Fibroblast of skin of scalp (primary cell): ENCODE measurements around the gene UNC13C. TPM values are rescaled to one million over a fixed set of nuclear protein-coding genes. Genes with fewer than 3 reads are reported as not detected.
"Not testable (repeated sequence)": the region's sequence is repeated elsewhere in the genome, so short reads cannot be mapped to it uniquely, and the experiment has no call there.

Experiments
- DNase-seq: peaks from one replicate; pipeline ENCODE4 v3.0.0-alpha.2; 2013
- polyA plus RNA-seq, 2 experiments: library from polyadenylated mRNA; unstranded; fragments of 120-200 nt; gene quantifications; one replicate each; pipeline ENCODE4 v1.2.1, GENCODE V29; 2013; ENCODE audit not compliant: insufficient read length in 2 of 2

The UNC13C gene
- not detected for polyA plus RNA-seq (2013, experiment 1 of 2; ENCODE audit: insufficient read length)
- 0.11 TPM for polyA plus RNA-seq (2013, experiment 2 of 2; ENCODE audit: insufficient read length)

DNA sequence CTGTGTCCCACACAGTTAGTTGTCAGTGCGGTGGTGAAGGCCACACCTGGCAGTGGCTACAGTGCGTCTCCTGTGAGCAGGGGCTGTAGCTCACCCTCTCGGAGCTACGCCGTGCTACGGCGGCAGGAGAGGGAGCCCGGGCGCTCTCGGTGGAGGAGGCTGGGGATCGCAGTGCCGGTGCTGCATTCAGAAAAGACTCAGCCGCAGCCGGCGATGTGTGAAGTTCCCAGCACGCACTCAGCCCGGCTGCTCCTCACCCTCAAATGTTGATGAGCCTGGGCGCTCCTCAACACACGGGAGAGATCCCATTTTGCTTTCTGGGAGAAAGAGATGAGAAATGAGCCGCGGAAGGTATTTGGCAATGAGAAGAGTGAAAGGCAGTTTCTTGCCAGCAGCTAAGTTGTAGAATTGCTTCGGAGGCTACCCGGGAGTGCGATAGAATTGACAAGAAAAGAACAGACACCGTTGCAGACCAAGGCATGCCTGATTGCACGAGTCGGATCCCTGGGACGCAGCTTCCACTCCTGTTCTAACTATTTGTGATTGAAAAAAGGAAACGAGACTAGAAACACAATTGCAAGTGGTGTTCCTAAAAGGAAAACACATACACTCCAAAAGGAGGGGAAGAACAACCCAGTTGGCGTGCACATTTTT lies at the start of gene UNC13C:
Gene UNC13C, plus strand, starts transcription at position 189 of the 654 bp plus-strand sequence. CDS start 34,463 bp downstream, outside the sequence.
- peak; percentile 7 for DNase-seq

DNA sequence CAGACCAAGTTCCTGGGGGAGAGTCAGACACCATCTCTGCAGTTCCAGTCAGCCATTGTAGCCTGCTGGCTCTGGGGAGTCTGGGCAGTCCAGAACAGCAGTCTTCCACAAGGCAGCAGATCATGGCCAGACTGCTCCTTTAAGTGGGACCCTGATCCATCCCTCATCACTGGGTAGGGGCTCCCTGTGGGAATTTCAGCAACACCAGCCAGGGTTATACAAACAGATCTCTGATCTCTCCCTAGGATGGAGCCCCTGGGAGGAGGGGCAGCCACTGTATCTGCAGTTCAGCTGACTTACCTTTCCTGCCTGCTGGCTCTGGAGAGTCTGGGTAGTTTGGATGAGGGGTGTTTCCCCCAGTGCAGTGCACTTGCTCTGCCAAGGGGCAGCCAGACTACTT lies 42.1 kb upstream of the UNC13C start:
- no peak for DNase-seq

DNA sequence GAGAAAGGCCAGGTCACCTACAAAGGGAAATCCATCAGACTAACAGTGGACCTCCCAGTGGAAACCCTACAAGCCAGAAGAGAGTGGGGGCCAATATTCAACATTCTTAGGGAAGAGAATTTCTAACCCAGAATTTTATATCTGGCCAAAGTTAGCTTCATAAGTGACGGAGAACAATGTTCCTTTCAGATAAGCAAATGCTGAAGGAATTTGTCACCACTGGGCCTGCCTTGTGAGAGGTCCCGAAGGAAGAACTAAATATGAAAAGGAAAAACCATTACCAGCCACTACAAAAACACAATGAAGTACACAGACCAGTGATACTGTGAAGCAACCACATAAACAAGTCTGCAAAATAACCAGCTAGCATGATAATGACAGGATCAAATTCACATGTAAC lies 40.6 kb upstream of the UNC13C start:
- DNase-seq = not testable (repeated sequence)

DNA sequence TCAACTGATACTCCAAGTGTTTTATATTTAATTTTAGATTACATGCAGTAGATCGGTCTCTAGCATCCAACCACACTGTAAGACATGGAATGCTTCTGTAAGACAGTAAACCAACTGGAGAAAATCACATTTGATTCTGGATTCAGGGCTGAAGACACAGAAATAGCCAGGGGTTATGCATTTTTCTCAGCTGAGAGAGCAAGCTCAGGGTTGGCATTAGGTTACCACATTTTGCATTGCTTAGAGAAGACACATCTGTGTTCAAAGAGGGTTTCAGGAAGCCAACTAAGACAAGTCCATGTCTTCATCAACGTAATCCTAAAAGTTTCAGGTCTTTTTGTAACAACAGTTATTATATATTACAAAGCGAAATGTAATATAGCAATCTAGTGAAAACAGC lies 27.7 kb upstream of the UNC13C start:
- no peak for DNase-seq

DNA sequence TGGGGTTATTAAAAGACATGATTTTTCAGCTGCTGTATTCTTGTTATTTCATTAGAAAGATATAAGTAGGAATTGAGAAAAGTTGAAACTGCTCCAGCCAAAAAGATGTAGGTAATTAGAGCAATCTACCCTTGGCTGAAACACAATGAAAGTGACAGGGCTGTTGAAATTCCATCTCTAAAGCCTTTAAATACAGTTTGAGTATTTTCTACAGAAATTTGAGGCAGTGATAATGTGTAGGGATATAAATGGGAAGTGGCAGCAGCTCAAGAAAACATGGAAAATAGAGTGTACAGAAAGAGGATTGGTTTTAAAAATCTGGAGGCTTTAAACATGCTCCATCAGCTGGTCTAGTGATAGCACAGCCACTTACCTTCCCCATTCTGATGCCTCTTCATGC lies 22.8 kb upstream of the UNC13C start:
- DNase-seq = no peak

DNA sequence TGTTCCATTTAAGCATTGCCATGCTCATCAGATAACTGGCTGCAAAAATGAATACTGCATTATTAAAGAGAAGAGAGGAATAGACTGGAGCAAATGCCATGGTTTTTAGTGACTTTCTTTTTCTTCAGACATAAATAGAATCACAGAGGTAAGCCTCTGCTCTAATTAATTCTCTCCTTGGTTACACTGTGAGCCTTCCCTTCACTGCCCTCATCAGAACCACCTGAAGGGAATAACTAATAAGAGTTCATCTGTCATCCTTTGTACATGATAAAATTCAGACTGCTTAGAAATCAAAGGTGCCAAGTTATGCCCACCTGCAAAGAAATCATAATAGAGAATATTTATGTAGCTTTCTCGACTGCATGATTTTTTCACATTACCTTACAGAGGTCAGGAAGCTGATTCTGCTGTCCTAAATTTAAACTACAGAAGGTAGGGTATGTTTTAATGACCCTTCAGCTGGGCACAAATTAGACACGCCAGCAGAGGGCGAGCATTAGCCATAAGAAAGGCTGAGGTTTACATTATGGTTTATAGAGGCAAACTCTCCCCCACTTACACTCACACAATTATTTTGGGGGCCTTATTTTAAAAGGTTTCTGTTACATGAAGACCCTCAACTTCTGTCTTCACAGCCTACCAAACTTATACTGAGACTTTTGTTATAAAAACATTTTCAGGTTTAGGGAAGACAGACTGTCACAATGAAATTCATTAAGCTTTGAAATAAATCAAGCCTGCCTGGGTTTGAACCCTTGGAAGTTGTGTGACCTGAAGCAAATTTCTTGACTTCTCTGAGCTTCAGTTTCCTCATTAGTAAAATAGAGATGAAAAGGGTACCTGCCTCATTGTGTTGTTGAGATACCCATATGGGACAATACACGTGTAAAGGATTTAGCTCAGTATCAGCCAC lies 15.3 kb upstream of the UNC13C start:
- DNase-seq = peak; percentile 17

DNA sequence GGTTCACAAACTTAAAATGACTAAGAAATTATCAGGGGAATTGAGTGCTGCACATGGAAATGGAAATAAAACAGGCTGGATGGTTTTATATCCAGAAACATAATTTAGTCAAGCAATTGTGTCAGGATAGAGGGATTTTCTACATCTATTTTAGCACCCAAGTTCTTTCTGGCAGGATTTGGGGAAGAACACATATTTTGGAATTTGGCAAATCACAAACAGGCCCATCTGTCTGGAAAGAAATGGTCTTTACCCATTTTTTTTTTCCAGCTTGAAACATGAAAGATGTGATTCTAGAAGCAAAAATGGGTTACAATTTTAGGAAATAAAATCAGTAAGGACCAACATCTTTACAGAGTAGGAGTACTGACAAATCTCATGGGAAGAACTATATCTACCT lies 14.4 kb upstream of the UNC13C start:
- no peak for DNase-seq

DNA sequence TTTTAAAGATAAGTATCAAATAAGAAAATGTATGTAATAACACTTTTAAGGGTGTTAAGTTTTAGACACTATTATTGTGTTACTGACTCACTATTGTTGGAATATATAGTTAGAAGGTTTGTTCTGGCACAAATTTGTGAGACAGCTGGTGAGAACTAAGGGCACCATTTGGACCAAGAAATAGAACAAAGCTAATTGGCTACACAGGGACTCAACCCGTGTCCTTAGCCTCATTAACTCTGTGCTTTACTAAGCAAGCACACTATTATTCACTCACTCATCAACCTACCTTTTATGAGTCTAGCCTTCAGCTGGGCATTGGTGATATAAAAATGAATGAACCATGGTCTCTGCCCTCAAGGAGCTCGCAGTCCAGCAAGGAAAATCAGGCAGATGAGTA lies 4.1 kb upstream of the UNC13C start:
- DNase-seq = no peak

DNA sequence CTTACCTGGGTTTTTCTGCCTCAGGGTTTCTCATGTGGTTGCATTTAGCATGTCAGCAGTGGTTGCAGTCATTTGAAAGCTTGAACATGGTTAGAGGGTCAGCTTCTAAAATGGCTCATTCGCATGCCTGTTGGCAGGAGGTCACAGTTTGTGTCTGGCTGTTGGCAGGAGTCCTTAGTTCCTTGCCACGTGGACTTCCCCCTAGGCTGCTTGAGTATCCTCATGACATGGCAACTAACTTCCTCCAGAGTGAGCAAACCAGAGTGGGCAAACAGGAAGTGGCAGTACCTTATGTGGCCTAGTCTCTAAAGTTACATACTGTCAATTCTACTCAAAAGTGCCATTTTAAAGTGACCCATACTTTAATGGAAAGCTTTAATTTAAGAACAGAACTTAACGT lies 3.4 kb upstream of the UNC13C start:
- no peak for DNase-seq

DNA sequence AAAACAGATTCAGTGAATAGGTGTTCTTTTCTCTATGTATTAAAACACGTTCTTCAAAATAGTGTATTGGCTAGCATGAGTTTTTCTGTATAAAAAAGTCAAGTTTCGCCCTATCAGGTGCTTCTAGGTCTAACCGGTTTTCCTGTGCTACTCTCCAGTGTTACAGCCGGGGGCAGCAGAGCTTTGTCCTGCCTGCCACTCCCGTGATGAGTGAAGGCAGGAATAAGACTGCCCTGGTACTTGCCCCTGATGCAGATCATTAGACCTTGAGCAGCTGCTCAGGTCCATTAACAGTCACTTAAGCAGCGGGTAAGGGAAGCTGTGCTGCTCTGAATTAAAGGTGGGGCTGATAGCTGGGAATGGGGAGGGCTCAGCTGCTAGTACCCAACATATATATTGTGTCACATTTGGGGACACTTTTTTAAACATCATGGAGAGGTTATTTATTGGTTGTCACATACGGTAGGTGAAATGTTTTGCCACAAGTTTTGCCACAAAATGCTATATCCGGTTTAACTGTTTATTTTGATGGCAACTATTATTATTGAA lies 1.3 kb upstream of the UNC13C start:
- no peak for DNase-seq

DNA sequence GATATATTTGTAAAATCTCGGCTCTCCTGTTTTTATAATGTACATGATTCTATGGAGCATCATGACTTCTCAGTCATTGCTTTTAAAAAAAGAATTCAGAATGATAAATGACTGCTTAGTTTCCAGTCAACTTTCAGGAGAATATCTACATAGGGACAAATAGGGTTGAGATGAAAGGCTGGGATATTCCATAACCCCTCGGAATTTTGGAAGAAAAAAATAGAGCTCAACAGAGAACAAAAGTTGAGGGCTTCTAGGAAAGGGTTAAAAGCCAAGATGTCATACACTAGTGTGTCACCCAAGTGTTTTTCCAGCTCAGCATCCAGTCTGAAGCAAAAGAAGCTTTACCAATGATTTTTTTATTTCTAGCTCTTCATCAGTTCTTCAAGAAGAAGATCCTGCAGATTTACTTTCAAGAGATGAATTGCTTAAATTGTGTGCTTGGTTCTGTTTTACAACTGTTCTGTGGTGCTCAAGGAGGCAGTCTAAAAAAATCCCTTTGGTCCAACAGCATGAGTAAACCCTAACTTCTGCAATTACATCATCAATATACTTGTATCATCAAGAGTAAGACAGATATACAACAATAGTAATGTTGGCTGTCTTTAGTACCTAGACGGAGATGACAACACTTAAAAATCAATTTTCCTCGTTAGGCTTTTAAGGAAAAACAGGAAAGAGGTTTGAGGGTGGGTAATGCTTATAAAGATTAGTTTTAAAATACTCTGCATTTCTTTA lies 979 bp downstream of the UNC13C start:
- DNase-seq = no peak

DNA sequence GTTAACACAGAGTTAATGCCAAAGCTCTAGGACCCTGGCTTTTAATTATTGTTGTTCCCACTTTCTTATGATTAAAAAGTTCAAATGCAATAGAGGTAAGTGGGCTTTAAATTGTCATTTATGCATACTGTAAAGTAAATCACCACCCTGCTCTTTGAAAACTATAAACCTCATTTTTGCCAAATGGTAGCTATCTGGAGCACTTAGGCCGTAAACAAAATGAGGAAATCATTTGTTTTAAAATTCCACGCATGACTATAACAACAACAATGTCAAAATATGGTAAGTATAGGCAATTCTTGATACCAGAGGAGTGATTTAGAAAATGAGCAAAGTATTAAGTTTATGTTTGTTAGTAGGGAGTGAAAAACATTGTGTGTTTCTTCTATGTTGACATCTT lies 1.8 kb downstream of the UNC13C start:
- DNase-seq = no peak

DNA sequence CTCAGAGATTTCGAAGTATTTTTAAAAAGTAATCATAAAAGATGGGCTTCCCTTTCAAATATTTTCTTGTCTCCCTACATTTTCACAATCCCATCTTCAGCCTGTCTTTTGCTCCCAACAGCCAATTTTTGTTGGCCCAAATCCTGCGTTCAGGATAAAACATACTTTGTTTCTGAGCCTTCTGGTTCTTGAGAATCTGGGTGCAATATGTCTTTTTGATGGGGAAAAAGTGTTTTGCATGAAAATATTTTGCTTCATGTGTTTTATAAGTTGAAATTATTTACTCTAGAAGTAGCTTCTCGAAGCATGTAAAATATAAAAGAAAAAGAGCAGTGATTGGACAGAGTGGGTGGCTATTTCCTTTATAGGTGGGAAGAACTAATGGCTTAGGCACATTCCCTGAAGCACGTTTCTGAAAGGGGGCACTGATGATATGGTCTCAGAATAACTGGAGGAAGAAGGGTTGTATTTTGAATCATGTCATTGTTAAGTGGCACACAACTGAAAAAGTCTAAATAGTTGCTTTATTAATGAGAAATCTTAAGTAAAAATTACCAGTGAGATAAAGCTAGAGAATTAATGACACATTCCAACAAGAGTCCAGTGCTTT lies 3.9 kb downstream of the UNC13C start:
- DNase-seq = no peak

DNA sequence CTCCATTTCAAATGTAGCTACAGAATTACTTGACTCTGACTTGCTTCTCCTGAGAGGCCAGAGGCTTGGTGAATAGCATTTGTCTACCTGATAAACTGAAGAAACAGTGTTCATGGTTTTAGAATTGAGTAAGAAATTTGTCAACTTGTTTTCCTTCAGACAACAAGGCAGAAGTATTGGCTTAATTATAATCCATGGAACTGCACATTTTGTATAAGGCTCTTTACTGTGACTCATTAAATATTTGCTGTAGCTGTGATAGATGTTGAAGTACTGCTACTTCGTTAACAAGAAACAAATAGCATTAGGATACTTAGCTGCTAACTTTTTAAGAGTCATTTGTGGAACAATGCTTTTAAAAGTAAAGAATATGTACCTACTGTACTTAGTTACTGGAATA lies 4.6 kb downstream of the UNC13C start:
- no peak for DNase-seq

DNA sequence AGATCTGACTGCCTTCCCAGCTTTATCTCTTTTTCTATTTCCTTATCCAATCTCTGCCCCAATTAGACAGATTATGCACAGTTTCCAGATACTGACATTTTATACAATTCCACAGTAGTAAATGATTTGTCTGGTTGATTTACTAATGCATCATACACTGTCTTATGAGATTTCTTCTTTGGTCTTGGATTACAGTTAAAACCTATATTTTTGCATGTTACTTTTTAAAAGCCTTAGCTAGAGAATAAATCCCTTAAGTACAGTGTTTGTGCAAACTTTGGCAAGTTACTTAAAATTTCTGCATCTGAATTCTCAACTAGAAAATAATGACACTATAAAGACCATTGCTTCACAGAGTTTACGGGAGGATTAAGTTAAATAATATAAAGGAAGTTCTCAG lies 6.0 kb downstream of the UNC13C start:
- DNase-seq = no peak

DNA sequence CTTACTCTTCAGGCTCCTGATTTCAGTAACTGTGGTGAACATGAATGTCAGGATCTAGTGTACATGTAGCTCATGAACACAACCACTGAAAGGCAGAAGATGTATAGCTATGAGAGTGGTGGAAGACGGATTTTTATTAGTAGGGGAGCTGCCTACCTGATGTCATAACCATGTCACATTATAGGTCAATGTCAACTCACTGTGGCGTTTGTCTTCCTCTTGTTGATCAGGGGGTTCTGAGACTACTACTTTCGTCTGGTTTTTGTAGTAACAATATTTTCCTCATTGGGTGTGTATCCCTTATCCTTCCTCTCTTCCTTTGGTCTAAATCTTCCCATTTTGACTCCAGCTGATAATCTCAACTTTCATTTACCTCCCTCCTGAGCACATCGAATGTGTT lies 7.3 kb downstream of the UNC13C start:
- DNase-seq = no peak

DNA sequence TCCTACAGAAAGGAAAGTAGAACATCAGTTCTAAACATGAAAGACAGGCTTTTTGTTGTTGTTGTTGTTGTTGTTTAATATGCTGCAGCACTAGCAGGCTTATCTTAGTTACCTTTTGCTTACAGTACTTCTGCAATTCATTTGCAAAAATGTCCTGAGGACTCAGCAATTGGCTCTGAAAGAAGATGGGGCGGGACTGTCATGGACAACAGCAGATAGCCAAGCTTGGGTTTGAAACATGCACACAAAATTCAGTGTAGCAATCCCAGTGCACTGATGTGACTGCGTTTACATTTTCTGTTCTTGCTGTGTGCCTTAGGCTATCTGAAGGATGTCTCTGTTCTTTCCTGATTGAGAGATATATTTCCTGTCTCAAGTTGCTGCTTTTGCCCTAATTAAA lies 9.2 kb downstream of the UNC13C start:
- no peak for DNase-seq

DNA sequence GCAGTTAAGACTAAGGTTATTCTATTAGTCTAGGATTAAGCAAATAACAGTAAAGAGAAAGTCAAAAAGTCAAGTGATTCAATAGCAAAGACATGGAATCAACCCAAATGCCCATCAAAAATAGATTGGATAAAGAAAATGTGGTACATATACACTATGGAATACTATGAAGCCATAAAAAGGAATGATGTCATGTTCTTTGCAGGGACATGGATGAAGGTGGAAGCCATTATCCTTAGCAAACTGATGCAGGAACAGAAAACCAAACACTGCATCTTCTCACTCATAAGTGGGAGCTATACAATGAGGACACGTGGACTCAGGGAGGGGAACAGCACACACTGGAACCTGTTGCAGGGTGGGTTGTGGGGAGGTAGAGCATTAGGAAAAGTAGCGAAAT lies 29.0 kb downstream of the UNC13C start:
- DNase-seq = no peak

DNA sequence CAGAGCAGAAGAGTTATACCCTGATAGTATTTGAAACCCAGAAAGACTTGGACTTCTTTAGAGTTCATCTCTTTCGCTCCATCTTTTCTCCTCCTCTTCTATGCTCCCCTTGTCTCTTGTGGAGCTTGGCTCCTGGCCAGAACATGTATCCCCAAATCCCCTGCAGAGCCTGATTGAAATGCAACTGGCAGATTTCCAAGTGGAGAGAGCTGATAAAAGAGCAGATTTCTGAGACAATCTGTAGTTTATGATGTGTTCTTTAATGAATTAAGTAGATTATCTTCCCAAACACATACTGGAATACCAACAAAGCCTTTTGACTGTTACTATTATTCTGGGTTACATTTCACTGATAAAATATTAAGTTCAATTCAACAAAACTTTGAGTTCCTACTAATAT lies 33.4 kb downstream of the UNC13C start:
- no peak for DNase-seq

DNA sequence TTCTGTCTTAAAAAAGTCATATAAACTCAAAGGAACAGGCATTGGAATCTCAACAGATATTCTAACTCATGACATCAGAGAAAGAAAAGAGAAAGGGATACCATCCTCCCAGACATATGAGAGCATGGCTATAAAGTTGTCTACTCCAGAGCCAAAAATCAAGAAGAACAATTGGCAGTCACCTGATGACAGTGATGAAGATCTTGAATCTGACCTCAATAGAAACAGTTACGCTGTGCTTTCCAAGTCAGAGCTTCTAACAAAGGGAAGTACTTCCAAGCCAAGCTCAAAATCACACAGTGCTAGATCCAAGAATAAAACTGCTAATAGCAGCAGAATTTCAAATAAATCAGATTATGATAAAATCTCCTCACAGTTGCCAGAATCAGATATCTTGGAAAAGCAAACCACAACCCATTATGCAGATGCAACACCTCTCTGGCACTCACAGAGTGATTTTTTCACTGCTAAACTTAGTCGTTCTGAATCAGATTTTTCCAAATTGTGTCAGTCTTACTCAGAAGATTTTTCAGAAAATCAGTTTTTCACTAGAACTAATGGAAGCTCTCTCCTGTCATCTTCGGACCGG lies 35.9 kb downstream of the UNC13C start:
- DNase-seq = no peak

DNA sequence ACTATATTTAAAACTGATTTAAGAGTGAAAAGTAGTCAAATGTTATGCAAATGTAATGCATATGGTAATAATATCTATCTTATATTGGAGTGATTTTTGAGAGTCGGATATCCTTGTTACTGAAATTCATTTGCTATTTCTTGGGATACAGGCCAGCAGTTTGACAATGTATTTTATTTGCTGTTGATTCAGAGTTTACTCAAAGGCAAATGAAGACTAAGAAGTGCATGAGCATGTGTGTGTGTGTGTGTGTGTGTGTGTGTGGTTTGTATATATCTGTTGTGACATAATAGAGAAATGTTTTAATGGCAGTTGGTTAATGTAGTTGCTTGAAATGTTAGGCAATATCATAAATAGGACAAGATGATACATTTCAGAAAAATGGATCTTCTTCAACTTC lies 39.0 kb downstream of the UNC13C start:
- no peak for DNase-seq

DNA sequence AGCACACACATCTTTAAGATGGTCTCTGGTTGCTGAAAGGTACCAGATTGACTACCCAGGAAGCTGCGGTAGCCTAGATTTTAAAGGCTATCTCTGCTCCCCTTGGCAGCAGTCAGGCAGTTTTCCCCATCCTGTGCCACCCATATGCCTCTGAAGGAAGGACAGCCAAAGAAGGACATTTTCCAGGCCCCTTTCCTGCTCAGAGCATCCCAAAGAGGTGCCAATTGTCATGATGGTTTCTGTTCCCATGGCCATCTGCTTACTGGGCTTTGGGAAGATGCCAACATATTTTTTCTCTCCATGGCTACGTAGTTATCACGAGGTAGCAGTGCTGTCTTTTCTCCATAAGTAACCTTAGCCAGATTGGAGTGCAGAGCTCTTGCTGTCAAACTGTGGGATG lies 39.7 kb downstream of the UNC13C start:
- no peak for DNase-seq
